Endothelial cell (in vitro differentiated cells): ENCODE measurements around the gene REEP2. TPM values are rescaled to one million over a fixed set of nuclear protein-coding genes. Genes with fewer than 3 reads are reported as not detected.

Source experiments
- DNase-seq: peaks from one replicate; pipeline ENCODE4 v3.0.0; 2021; ENCODE audit warnings: low spot score
- H3K27ac Mint-ChIP-seq: one replicate; pipeline ENCODE4 v1.8.0; 2021; ENCODE audit warnings: mixed read lengths, inconsistent platforms; ENCODE audit not compliant: unreplicated experiment
- H3K27me3 Mint-ChIP-seq: one replicate; pipeline ENCODE4 v1.8.0; 2021; ENCODE audit warnings: mild to moderate bottlenecking, moderate library complexity, mixed read lengths, inconsistent platforms; ENCODE audit not compliant: unreplicated experiment
- H3K36me3 Mint-ChIP-seq: one replicate; pipeline ENCODE4 v1.8.0; 2021; ENCODE audit warnings: mild to moderate bottlenecking, low read depth, mixed read lengths, inconsistent platforms; ENCODE audit not compliant: unreplicated experiment
- H3K4me1 Mint-ChIP-seq: one replicate; pipeline ENCODE4 v1.8.0; 2021; ENCODE audit warnings: mild to moderate bottlenecking, mixed read lengths, inconsistent platforms; ENCODE audit not compliant: unreplicated experiment
- H3K4me3 Mint-ChIP-seq: one replicate; pipeline ENCODE4 v1.8.0; 2021; ENCODE audit warnings: mild to moderate bottlenecking, mixed read lengths, inconsistent platforms; ENCODE audit not compliant: unreplicated experiment
- H3K9me3 Mint-ChIP-seq: one replicate; pipeline ENCODE4 v1.8.0; 2021; ENCODE audit warnings: mixed read lengths, inconsistent platforms; ENCODE audit not compliant: unreplicated experiment
- total RNA-seq: library from RNA; stranded (reverse); fragmentation: NEBNext Ultra II Directional; extraction: Animal tissue kit (Norgen Biotek cat#: 25700); gene quantifications from one replicate; pipeline ENCODE4 v1.2.1, GENCODE V29; 2021; ENCODE audit not compliant: unreplicated experiment
- TF ChIP-seq, protein P1 (sequence below): fragments of 200-600 bp; sonication (generic); IDR thresholded peaks from one replicate; pipeline ENCODE4 v1.5.0; 2021; ENCODE audit warnings: antibody characterized with exemption; ENCODE audit not compliant: unreplicated experiment

Gene REEP2
- total RNA-seq, 1 donor from 2014 or later, result 72.8 TPM

DNA sequence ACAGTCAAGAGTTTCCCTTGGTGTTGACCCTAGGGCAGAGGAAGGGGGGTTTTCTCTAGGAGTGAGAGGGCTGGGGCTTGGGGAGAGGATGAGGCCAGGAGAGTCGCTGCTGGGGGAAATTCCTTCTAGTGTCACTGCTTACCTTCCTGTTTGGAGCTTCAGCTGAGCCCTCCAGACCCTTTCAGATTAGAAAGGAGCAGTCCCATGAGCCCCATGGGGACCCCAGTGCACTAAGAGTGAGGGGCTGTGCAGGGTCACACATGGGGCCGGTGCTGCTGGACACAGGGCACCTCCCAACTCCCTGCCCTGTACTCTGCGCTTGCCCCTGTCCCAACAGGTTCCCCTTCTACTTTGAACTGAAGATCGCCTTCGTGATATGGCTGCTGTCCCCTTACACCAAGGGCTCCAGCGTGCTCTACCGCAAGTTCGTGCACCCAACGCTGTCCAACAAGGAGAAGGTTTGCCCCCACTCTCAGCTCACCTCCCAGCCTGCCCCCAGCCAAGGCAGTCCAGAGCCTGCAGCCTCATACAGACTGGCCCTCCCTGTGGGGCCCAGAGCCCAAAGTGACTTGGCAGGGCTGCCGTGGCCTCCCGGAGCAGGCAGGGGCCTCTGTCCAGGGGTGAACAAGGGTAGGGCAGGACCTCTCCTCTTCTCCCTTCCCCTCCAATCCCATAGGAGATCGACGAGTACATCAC lies 5.4 kb downstream of the REEP2 start:
- TF ChIP-seq, protein P1, sequence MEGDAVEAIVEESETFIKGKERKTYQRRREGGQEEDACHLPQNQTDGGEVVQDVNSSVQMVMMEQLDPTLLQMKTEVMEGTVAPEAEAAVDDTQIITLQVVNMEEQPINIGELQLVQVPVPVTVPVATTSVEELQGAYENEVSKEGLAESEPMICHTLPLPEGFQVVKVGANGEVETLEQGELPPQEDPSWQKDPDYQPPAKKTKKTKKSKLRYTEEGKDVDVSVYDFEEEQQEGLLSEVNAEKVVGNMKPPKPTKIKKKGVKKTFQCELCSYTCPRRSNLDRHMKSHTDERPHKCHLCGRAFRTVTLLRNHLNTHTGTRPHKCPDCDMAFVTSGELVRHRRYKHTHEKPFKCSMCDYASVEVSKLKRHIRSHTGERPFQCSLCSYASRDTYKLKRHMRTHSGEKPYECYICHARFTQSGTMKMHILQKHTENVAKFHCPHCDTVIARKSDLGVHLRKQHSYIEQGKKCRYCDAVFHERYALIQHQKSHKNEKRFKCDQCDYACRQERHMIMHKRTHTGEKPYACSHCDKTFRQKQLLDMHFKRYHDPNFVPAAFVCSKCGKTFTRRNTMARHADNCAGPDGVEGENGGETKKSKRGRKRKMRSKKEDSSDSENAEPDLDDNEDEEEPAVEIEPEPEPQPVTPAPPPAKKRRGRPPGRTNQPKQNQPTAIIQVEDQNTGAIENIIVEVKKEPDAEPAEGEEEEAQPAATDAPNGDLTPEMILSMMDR, result no peak
- peaks cover 7% of the 10 kb centered on the region for H3K27me3 Mint-ChIP-seq
- no peaks in the 10 kb centered on the region for H3K9me3 Mint-ChIP-seq
- H3K4me1 Mint-ChIP-seq, result peaks cover 9% of the 10 kb centered on the region
- H3K27ac Mint-ChIP-seq, result no peak overlapping the region
- peaks cover 3% of the 10 kb centered on the region for H3K36me3 Mint-ChIP-seq
- DNase-seq, result no peak
- no peak overlapping the region for H3K4me3 Mint-ChIP-seq

DNA sequence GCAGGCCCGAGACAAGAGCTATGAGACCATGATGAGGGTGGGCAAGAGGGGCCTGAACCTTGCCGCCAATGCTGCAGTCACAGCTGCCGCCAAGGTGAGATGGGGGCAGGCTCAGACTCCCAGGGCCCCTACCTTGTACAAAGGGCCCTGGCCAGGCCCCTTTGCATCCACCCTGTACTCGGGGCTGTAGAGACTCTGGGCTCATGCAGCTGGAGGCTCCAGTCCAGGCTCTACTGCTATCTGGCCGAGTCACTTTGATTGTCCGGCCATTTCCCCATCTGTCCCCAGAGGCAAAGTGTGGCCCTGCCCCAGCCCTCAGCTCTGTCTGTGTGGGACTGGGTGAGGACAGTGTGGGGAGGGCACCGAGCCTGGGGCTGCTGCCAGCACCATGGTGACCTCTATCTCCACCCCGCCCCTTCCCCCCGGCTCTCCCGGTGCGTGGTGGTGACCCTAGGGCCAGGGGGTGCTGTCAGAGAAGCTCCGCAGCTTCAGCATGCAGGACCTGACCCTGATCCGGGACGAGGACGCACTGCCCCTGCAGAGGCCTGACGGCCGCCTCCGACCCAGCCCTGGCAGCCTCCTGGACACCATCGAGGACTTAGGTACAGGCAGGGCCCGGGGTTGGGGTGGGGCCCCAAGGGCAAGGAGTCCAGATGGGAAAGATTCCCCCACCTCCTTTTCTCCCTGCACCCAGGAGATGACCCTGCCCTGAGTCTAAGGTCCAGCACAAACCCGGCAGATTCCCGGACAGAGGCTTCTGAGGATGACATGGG lies 6.1 kb downstream of the REEP2 start:
- H3K27me3 Mint-ChIP-seq, result peaks cover 7% of the 10 kb centered on the region
- TF ChIP-seq, protein P1, result no peak
- no peak overlapping the region for H3K4me3 Mint-ChIP-seq
- peaks cover 3% of the 10 kb centered on the region for H3K36me3 Mint-ChIP-seq
- no peaks in the 10 kb centered on the region for H3K9me3 Mint-ChIP-seq
- DNase-seq, result no peak
- peaks cover 4% of the 10 kb centered on the region for H3K4me1 Mint-ChIP-seq
- no peak overlapping the region for H3K27ac Mint-ChIP-seq

DNA sequence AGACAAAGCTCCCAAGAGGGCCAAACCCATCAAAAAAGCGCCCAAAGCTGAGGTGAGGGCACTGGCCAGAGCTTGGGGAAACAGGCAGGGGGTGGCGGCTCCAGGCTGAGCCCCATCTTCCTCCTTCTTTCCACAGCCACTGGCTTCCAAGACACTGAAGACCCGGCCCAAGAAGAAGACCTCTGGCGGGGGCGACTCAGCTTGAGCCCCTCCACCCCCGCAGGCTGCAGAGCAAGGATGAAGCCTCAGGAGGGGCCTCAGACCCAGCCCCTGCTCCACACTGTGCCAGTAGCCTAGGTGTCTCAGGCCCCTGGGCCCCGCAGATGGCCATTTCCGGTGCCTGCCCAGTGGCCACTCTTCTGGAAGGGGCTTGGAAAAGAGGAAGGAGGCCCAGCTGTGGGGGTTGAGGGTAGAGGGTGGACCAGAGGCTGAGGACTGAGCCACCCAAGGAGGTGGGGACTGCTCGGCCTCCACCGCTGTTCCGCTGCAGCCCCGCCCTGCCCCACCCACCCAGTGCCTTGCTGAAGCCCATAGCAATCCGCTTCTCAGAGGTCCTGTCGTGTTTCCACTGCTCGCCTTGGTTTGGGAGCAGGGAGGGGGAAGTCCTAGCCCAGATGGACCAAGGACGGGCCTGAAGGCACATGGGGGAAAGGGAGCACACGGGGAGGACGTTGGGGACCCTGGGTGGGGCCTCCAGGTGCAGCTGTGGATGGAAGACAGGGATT lies 6.9 kb downstream of the REEP2 start:
- Mint-ChIP-seq H3K9me3 (no peaks in the 10 kb centered on the region), H3K4me3 (no peak overlapping the region), H3K27ac (no peak overlapping the region), H3K4me1 (peaks cover 6% of the 10 kb centered on the region), H3K36me3 (peaks cover 3% of the 10 kb centered on the region), H3K27me3 (peaks cover 5% of the 10 kb centered on the region)
- TF ChIP-seq, protein P1, result no peak
- DNase-seq, result no peak

DNA sequence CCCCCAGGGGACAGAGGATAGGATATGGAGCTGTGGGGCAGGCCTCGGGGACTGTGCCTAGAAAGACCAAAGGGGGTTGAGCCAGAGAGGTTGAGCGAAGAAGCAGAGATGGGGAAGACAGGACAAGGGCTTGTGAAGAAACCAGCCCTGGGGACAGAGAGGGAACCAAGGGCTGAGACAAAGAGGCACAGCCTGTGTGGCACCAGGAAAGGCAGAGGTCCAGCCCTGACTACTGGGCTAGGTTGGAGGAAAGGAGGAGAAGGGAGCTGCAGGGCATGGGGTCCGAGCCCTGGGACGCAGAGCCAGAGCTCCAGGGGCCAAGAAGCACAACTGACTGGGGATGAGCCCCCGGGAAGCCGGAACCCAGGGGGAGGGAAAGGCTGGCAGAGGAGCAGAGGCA lies 9.2 kb downstream of the REEP2 start:
- H3K27me3 Mint-ChIP-seq, result peaks cover 2% of the 10 kb centered on the region
- H3K27ac Mint-ChIP-seq, result no peak overlapping the region
- peaks cover 6% of the 10 kb centered on the region for H3K4me1 Mint-ChIP-seq
- TF ChIP-seq, protein P1, result no peak
- H3K36me3 Mint-ChIP-seq, result peaks cover 3% of the 10 kb centered on the region
- no peak overlapping the region for H3K4me3 Mint-ChIP-seq
- no peaks in the 10 kb centered on the region for H3K9me3 Mint-ChIP-seq
- no peak for DNase-seq
